H9 (cell line): ENCODE measurements around the gene PRR5L. TPM values are rescaled to one million over a fixed set of nuclear protein-coding genes. Genes with fewer than 3 reads are reported as not detected.

ENCODE experiments used
- DNase-seq: peaks from one replicate; pipeline ENCODE4 v3.0.0-alpha.2; 2017
- H2AFZ ChIP-seq: one replicate; pipeline ENCODE4 v1.6.1; 2013; ENCODE audit warnings: mild to moderate bottlenecking, low read length, control low read depth, moderate library complexity
- H2AK5ac ChIP-seq: 2 replicates; pipeline ENCODE4 v1.6.1; 2013; ENCODE audit warnings: low read length, control low read depth, mixed read lengths; ENCODE audit not compliant: insufficient read length
- H2BK120ac ChIP-seq: one replicate; pipeline ENCODE4 v1.6.1; 2013; ENCODE audit warnings: low read depth, mild to moderate bottlenecking, low read length, control low read depth, inconsistent platforms; ENCODE audit not compliant: poor library complexity, severe bottlenecking
- H2BK12ac ChIP-seq: 2 replicates; pipeline ENCODE4 v1.6.1; 2013; ENCODE audit warnings: low read length, control low read depth, mixed read lengths, low read depth; ENCODE audit not compliant: insufficient read length
- H2BK15ac ChIP-seq: 2 replicates; pipeline ENCODE4 v1.6.1; 2013; ENCODE audit warnings: low read depth, low read length, control low read depth
- H2BK20ac ChIP-seq: one replicate; pipeline ENCODE4 v1.6.1; 2013; ENCODE audit warnings: low read depth, mild to moderate bottlenecking, low read length, control low read depth, inconsistent platforms; ENCODE audit not compliant: poor library complexity, severe bottlenecking
- H2BK5ac ChIP-seq: 2 replicates; pipeline ENCODE4 v1.6.1; 2013; ENCODE audit warnings: low read length, control low read depth, mixed read lengths; ENCODE audit not compliant: insufficient read length
- H3K14ac ChIP-seq: 2 replicates; pipeline ENCODE4 v1.6.1; 2013; ENCODE audit warnings: low read length, control low read depth; ENCODE audit not compliant: insufficient read depth
- H3K18ac ChIP-seq: 2 replicates; pipeline ENCODE4 v1.6.1; 2013; ENCODE audit warnings: low read depth, mild to moderate bottlenecking, mixed read lengths, low read length, control low read depth; ENCODE audit not compliant: insufficient read length
- H3K23ac ChIP-seq: 2 replicates; pipeline ENCODE4 v1.6.1; 2013; ENCODE audit warnings: low read length, control low read depth, mixed read lengths, low read depth; ENCODE audit not compliant: insufficient read length
- H3K23me2 ChIP-seq: 2 replicates; pipeline ENCODE4 v1.6.1; 2013; ENCODE audit warnings: low read depth, mild to moderate bottlenecking, mixed read lengths, low read length, control low read depth; ENCODE audit not compliant: insufficient read length, poor library complexity, severe bottlenecking
- H3K27ac ChIP-seq: 2 replicates; pipeline ENCODE4 v1.5.1; 2013; ENCODE audit warnings: low read length, control low read depth, mixed read lengths, low read depth; ENCODE audit not compliant: insufficient read length
- H3K27me3 ChIP-seq: 2 replicates; pipeline ENCODE4 v1.6.1; 2013; ENCODE audit warnings: low read length, control low read depth, inconsistent platforms; ENCODE audit not compliant: insufficient read depth
- H3K4ac ChIP-seq: 2 replicates; pipeline ENCODE4 v1.6.1; 2013; ENCODE audit warnings: low read depth, mild to moderate bottlenecking, control low read depth, inconsistent platforms, low read length, moderate library complexity
- H3K4me1 ChIP-seq: 2 replicates; pipeline ENCODE4 v1.6.1; 2013; ENCODE audit warnings: low read length, control low read depth, inconsistent platforms; ENCODE audit not compliant: insufficient read depth
- H3K4me2 ChIP-seq: 2 replicates; pipeline ENCODE4 v1.6.1; 2013; ENCODE audit warnings: low read length, control low read depth, mixed read lengths; ENCODE audit not compliant: insufficient read length, insufficient read depth
- H3K56ac ChIP-seq: 2 replicates; pipeline ENCODE4 v1.6.1; 2013; ENCODE audit warnings: low read depth, mild to moderate bottlenecking, mixed read lengths, low read length, control low read depth; ENCODE audit not compliant: insufficient read length
- H3K79me1 ChIP-seq: 2 replicates; pipeline ENCODE4 v1.6.1; 2013; ENCODE audit warnings: low read depth, mild to moderate bottlenecking, moderate library complexity, low read length, control low read depth, inconsistent platforms; ENCODE audit not compliant: insufficient read depth, poor library complexity, severe bottlenecking
- H3K79me2 ChIP-seq: 2 replicates; pipeline ENCODE4 v1.6.1; 2013; ENCODE audit warnings: low read length, control low read depth, inconsistent platforms; ENCODE audit not compliant: insufficient read depth
- H3K9ac ChIP-seq: 2 replicates; pipeline ENCODE4 v1.6.1; 2013; ENCODE audit warnings: low read length, control low read depth, mixed read lengths; ENCODE audit not compliant: insufficient read length; ENCODE audit errors: extremely low read depth
- H3K9me3 ChIP-seq: one replicate; pipeline ENCODE4 v1.6.1; 2013; ENCODE audit warnings: low read depth, low read length, inconsistent platforms; ENCODE audit not compliant: control insufficient read depth
- H3T11ph ChIP-seq: one replicate; pipeline ENCODE4 v1.6.1; 2013; ENCODE audit warnings: mild to moderate bottlenecking, low read length, control low read depth, inconsistent platforms
- H4K20me1 ChIP-seq: one replicate; pipeline ENCODE4 v1.6.1; 2013; ENCODE audit not compliant: control insufficient read depth, insufficient read length, insufficient read depth
- H4K5ac ChIP-seq: 2 replicates; pipeline ENCODE4 v1.6.1; 2013; ENCODE audit warnings: low read depth, mild to moderate bottlenecking, mixed read lengths, low read length, control low read depth; ENCODE audit not compliant: insufficient read length
- H4K8ac ChIP-seq: replicated peaks from 2 replicates; pipeline ENCODE4 v1.6.1; 2013; ENCODE audit warnings: low read length, control low read depth, mixed read lengths, low read depth; ENCODE audit not compliant: insufficient read length
- H4K91ac ChIP-seq: 2 replicates; pipeline ENCODE4 v1.6.1; 2013; ENCODE audit warnings: low read depth, mild to moderate bottlenecking, moderate library complexity, mixed read lengths, low read length, control low read depth; ENCODE audit not compliant: insufficient read length
- H3K27ac Mint-ChIP-seq, 3 experiments: 2 replicates in 2 of 3; 3 replicates in 1 of 3; pipeline ENCODE4 v1.8.0; 2020 to 2021; ENCODE audit warnings: mixed read lengths in 3 of 3, mild to moderate bottlenecking in 1 of 3, moderate library complexity in 1 of 3
- H3K27me3 Mint-ChIP-seq: 2 replicates; pipeline ENCODE4 v1.8.0; 2021; ENCODE audit warnings: low read depth, mild to moderate bottlenecking, moderate library complexity, mixed read lengths
- H3K36me3 Mint-ChIP-seq, 3 experiments: 2 replicates in 2 of 3; 3 replicates in 1 of 3; pipeline ENCODE4 v1.8.0; 2020 to 2021; ENCODE audit warnings: low read depth in 3 of 3, mixed read lengths in 3 of 3; ENCODE audit not compliant: insufficient read depth in 1 of 3
- H3K4me1 Mint-ChIP-seq, 2 experiments: 2 replicates each; pipeline ENCODE4 v1.8.0; 2020; ENCODE audit warnings: mixed read lengths in 2 of 2
- H3K4me3 Mint-ChIP-seq, 2 experiments: 2 replicates in 1 of 2; 3 replicates in 1 of 2; pipeline ENCODE4 v1.8.0; 2020 to 2021; ENCODE audit warnings: mild to moderate bottlenecking in 2 of 2, mixed read lengths in 2 of 2, moderate library complexity in 1 of 2
- H3K9me3 Mint-ChIP-seq, 2 experiments: 2 replicates in 1 of 2; 3 replicates in 1 of 2; pipeline ENCODE4 v1.8.0; 2020; ENCODE audit warnings: mild to moderate bottlenecking in 2 of 2, mixed read lengths in 2 of 2, moderate library complexity in 1 of 2
- CTCF ChIP-seq: fragments of 200-600 bp; sonication (generic); conservative IDR thresholded peaks from 3 replicates; pipeline ENCODE4 v1.8.0; 2021; ENCODE audit warnings: antibody characterized with exemption, mild to moderate bottlenecking
- WGBS: extraction: QIAGEN DNeasy Blood & Tissue Kit; methylation state at CpG from one replicate; pipeline ENCODE4 v1.1.7; 2013; ENCODE audit warnings: missing lambda C conversion rate, low lambda C conversion rate, mixed read lengths; ENCODE audit not compliant: insufficient read length; ENCODE audit errors: extremely low coverage; 5-methylcytosine and 5-hydroxymethylcytosine counted together
- total RNA-seq: library from RNA; stranded (reverse); gene quantifications from 2 replicates; pipeline ENCODE4 v1.2.1, GENCODE V29; 2021

The PRR5L gene
- total RNA-seq, 1 experiment from 2014 or later = 5.6 TPM

- H4K91ac ChIP-seq = no peak overlapping the region
- no peak for TF ChIP-seq CTCF
- no peak overlapping the region for H2BK5ac ChIP-seq
- H3K4ac ChIP-seq = no peak overlapping the region
- H3K18ac ChIP-seq = no peak overlapping the region
- H2AK5ac ChIP-seq = no peak overlapping the region
- Mint-ChIP-seq H3K9me3 (peaks cover 0 to 2% of the 10 kb centered on the region in 2 experiments; a peak in 2 of 5 replicates), H3K4me3 (no peak overlapping the region), H3K4me1 (peaks cover 2% of the 10 kb centered on the region in 2 experiments; a peak in 1 of 4 replicates), H3K27ac (no peak overlapping the region), H3K36me3 (peaks cover 0 to 13% (median 7%) of the 10 kb centered on the region in 3 experiments; a peak in 4 of 7 replicates), H3K27me3 (no peaks in the 10 kb centered on the region)
- no peaks in the 10 kb centered on the region for H3K23me2 ChIP-seq
- no peak overlapping the region for H3K56ac ChIP-seq
- H3K79me2 ChIP-seq = no peaks in the 10 kb centered on the region
- DNase-seq = no peak
- no peak overlapping the region for H3T11ph ChIP-seq
- no peak overlapping the region for H3K4me2 ChIP-seq
- no peaks in the 10 kb centered on the region for H3K79me1 ChIP-seq
- no peaks in the 10 kb centered on the region for H4K20me1 ChIP-seq
- H3K4me1 ChIP-seq = no peaks in the 10 kb centered on the region
- H2BK120ac ChIP-seq = no peak overlapping the region
- no peak overlapping the region for H3K14ac ChIP-seq
- no peak overlapping the region for H2BK12ac ChIP-seq
- no peaks in the 10 kb centered on the region for H3K27me3 ChIP-seq
- no peak overlapping the region for H3K23ac ChIP-seq
- no peak overlapping the region for H2AFZ ChIP-seq
- no peak overlapping the region for H2BK15ac ChIP-seq
- H2BK20ac ChIP-seq = no peak overlapping the region
- no peak overlapping the region for H3K27ac ChIP-seq
- H3K9me3 ChIP-seq = no peaks in the 10 kb centered on the region
- no CpG with 5 or more reads among the region's 5 CpGs for WGBS
- no peak overlapping the region for H4K5ac ChIP-seq
- H4K8ac ChIP-seq = no peak overlapping the region
- H3K9ac ChIP-seq = no peak overlapping the region
These were observed 142.0 kb downstream of the PRR5L start for GRCh38 chr11:36438126-36438525.
